HG03378 (cell line): ENCODE measurements around the gene ABCA13.
A peak's percentile ranks its signal among the peaks of the same experiment; 100 is the strongest.

Experiments
- ATAC-seq: cut with Tn5 transposase; IDR thresholded peaks from one replicate; pipeline ENCODE4 v1.9.1; 2021; ENCODE audit warnings: mild to moderate bottlenecking, moderate library complexity; ENCODE audit not compliant: unreplicated experiment

Gene ABCA13

GRCh38 chr7:48363174-48363573, 191.9 kb downstream of the ABCA13 start:
- no peak for ATAC-seq

- ATAC-seq: no peak
Measured at GRCh38 chr7:48365010-48365409, 193.8 kb downstream of the ABCA13 start.

DNA sequence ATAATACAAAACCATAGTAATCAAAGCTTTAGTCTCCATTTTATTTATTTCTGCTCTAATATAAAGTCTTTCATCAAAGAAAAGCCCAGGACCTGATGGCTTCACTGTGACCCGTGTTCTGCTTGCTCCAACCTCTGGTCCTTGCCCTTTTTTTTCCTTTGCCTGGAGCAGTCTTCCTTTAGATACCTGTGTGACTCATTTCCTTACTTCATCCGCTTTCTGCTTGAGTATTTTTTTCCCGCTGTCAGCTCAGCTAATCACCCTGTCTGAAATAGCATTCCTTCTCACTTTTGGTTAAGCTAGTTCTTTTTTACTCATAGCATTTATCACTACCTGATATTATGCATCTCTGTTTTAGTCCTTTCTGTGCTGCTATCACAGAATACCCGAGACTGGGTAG, 194.8 kb downstream of the ABCA13 start:
- ATAC-seq: no peak

- ATAC-seq: no peak
Measured at GRCh38 chr7:48376263-48376662, 205.0 kb downstream of the ABCA13 start.

DNA sequence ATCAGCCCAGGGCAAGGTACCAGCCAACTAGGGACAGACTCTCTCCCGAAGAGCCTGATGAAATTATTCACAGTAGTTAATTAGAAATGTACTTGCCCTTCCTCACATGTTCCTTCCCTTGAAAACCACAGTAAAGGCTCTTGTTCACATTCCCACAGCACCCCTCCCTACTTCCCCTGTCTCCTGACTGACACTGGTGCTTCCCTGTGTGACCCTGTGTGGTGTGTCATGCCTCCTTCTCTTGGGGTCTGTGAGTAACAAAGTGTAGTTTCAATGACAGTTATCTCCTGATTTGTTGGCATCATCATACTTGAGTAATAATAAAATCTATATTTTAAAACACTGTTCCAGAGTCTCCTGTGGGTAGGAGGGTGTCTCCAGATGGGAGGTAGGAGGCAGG, 209.7 kb downstream of the ABCA13 start:
- ATAC-seq: no peak

GRCh38 chr7:48381571-48381970, 210.3 kb downstream of the ABCA13 start:
- no peak for ATAC-seq

- no peak for ATAC-seq
Measured at GRCh38 chr7:48384180-48384752, 213.0 kb downstream of the ABCA13 start.

DNA sequence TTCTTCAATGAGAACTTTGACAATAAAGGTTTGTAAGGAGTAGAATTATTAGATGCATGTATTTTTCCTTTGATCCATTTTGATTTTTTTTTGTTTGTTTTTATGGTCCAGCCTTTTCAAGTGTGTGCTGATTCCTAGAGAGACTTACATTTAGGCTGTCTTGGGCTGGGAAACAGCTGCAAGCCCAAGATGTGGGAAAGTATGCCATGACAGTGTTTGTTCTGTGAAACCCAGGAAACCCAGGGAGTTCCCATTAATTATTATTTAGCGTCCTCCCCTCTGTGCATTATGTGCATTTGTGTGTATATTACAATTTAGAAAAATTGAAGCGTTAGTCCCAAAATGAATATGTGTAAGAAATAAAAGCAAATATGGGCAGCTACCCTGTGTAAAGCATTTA, 216.7 kb downstream of the ABCA13 start:
- ATAC-seq: no peak

DNA sequence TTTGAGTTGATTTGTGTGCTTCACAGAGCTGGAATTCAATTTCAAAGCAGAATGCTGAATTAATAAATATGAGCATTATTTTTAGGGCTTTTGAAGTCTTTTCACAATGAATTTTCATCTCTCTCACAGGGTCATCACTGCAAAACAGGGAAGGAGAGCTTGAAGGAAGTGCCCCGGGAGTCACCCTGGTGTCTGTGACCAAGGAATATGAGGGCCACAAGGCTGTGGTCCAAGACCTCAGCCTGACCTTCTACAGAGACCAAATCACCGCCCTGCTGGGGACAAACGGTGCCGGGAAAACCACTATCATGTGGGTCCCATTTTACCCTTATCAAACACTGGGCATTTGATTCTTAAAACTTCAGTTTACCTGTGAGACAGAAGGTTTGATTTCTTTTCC, 217.7 kb downstream of the ABCA13 start:
- no peak for ATAC-seq

DNA sequence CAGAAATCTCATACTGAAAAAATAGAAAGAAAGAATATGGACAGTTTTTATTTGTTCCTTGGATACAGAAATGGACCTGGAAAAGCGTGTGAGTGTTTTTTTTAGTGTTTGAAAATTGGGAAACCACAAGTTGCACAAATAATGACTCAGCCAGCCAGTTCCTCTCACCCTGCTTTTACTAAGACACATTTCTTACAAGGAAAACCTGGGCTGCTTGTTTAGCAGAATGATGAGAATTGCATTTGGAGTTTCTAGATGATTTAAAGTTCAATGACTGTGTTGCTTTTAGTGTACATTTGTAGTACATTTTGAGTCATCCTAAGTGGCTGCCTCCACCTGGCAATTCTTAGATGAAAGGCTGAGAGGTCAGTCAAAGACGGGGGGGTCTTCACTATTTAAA, 218.7 kb downstream of the ABCA13 start:
- ATAC-seq: no peak

GRCh38 chr7:48390388-48391327, 219.4 kb downstream of the ABCA13 start:
- ATAC-seq: no peak

GRCh38 chr7:48398191-48398590, 226.9 kb downstream of the ABCA13 start:
- ATAC-seq: no peak

- ATAC-seq: no peak
Measured at GRCh38 chr7:48402721-48403120, 231.5 kb downstream of the ABCA13 start.

DNA sequence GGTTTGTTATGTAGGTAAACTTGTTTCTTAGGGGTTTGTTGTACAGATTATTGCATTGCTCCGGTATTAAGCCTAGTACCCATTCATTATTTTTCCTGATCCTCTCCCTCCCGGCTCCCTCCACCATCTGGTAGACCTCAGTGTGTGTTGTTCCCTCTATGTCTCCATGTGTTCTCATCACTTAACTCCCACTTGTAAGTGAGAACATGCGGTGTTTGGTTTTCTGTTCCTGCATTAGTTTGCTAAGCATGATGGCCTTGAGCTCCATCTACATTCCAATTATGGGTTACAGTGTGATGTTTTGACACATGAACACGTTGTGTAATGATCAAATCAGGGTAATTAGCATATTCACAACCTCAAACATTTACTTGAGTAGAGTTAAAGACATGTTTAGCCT, 237.5 kb downstream of the ABCA13 start:
- ATAC-seq: no peak

DNA sequence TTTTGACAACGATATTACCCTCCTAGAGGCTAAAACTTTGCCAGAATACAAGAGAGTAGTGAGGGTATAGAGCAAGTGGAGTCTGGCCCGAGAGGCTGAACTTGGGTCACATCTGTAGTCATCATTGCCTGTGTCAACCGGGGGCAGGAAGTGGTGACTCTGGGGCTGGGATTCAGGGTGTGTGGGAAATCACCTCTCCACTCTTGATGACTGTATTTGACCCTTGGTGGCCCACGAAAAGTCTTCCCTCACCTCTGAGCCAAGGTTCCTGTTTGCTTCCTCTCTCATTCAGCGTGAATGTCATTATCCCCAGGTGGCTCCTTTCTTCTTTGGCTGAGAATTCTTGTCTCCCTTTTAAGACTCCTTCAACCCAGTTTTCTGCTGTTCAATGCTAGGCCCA, 240.4 kb downstream of the ABCA13 start:
- ATAC-seq: peak; percentile 49

DNA sequence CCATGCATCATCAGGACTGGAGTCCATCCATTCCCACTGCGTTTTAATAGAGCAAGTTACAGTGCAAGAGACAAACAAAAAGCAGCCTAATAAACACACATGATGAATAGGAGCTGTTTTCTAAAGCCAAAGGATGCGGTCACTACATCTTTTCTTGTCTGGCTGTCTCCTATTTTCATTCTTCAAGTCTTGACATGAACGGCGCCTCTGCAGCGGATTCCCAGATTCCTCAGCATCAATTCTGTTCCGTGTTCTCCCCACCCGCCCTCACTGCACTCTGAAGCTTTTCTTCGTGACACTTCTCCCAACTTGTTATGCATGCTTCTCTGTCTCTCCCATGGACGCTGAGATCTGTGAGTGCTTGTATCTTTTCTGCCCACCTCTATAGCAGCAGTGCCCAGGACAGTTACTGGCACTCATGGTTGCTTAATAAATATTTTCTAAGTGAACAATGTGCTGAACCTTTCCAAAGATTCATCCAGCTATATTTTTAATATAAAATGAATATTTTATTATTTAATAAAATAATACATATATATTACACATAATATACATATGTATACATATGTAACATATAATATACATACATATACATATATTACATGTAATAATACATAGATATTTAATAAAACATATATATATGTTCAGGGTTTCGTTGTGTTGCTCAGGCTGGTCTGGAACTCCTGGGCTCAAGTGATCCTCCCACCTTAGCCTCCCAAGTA, 242.9 kb downstream of the ABCA13 start:
- no peak for ATAC-seq

DNA sequence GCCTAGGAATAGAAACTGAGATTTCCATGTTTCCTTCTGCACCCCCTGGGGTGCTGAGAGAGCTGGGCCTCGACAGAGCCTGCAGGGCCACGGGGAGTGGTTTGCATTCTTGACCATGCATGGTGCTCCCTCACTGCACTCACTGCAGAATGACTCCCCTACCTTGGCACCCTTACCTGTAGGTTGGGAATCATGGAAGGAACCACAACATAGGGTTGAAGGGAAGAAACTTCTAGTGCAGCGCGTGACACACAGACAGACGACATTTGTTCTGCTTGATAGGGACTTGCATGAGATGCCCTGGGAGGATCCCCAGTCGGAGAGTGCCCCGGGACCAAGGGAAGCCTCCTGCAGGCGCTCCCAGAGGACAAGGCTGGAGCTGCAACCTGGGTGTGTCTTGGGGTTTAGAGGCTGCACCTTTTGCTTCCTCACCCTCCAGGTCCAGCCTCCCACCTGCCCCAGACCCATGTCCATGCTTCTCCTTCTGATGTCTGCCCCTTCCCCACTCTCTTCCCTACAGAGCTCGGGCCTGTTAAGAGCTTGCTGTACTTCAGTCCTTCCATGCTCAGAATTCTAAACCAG, 245.2 kb downstream of the ABCA13 start:
- ATAC-seq: no peak

DNA sequence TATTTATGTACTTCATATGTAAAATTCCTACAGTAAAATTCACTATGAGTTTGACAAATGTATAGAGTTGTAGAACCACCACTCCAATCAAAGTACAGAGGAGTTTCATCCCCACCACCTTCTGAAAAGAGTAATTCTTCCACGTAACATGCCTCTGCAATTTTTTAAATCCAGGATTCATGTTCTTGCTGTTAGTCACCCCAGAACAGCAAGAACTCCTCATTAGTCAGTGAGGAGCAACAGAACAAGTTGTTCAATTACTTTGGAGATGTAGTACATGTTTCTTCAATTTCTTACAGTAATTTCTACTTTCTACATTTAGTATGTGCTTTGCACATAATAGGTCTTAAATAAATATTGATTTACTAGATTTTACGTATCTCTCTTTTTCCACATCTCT, 248.1 kb downstream of the ABCA13 start:
- ATAC-seq: no peak

DNA sequence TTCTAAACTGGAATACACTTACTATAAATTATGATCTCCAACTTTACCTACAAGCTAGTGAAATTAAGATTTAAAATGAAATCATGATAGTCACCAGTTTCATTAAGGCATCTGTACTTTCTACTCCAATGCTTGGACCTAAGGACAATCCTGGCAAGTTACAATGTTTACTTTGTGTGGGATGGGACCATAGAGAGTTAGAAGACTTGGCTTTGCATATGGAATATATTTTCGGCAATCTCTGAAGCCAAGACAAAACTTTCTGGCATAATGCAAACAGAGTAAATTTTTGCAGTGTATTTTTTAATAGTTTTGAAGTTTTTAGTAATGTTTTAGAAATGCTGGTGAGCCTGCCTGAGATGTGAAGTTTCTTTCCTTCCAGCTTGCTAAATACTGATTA, 248.9 kb downstream of the ABCA13 start:
- no peak for ATAC-seq

- no peak for ATAC-seq
Measured at GRCh38 chr7:48421357-48421756, 250.1 kb downstream of the ABCA13 start.

GRCh38 chr7:48424731-48425130, 253.5 kb downstream of the ABCA13 start:
- no peak for ATAC-seq
